H9 (cell line): Measurements from ENCODE around the gene AFG1L. TPM values are rescaled to one million over a fixed set of nuclear protein-coding genes. Genes with fewer than 3 reads are reported as not detected.

Experiments used
- DNase-seq: peaks from one replicate; pipeline ENCODE4 v3.0.0-alpha.2; 2017
- H2AFZ ChIP-seq: one replicate; pipeline ENCODE4 v1.6.1; 2013; ENCODE audit warnings: mild to moderate bottlenecking, low read length, control low read depth, moderate library complexity
- H2AK5ac ChIP-seq: 2 replicates; pipeline ENCODE4 v1.6.1; 2013; ENCODE audit warnings: low read length, control low read depth, mixed read lengths; ENCODE audit not compliant: insufficient read length
- H2BK120ac ChIP-seq: one replicate; pipeline ENCODE4 v1.6.1; 2013; ENCODE audit warnings: low read depth, mild to moderate bottlenecking, low read length, control low read depth, inconsistent platforms; ENCODE audit not compliant: poor library complexity, severe bottlenecking
- H2BK12ac ChIP-seq: 2 replicates; pipeline ENCODE4 v1.6.1; 2013; ENCODE audit warnings: low read length, control low read depth, mixed read lengths, low read depth; ENCODE audit not compliant: insufficient read length
- H2BK15ac ChIP-seq: 2 replicates; pipeline ENCODE4 v1.6.1; 2013; ENCODE audit warnings: low read depth, low read length, control low read depth
- H2BK20ac ChIP-seq: one replicate; pipeline ENCODE4 v1.6.1; 2013; ENCODE audit warnings: low read depth, mild to moderate bottlenecking, low read length, control low read depth, inconsistent platforms; ENCODE audit not compliant: poor library complexity, severe bottlenecking
- H2BK5ac ChIP-seq: 2 replicates; pipeline ENCODE4 v1.6.1; 2013; ENCODE audit warnings: low read length, control low read depth, mixed read lengths; ENCODE audit not compliant: insufficient read length
- H3K14ac ChIP-seq: 2 replicates; pipeline ENCODE4 v1.6.1; 2013; ENCODE audit warnings: low read length, control low read depth; ENCODE audit not compliant: insufficient read depth
- H3K18ac ChIP-seq: 2 replicates; pipeline ENCODE4 v1.6.1; 2013; ENCODE audit warnings: low read depth, mild to moderate bottlenecking, mixed read lengths, low read length, control low read depth; ENCODE audit not compliant: insufficient read length
- H3K23ac ChIP-seq: 2 replicates; pipeline ENCODE4 v1.6.1; 2013; ENCODE audit warnings: low read length, control low read depth, mixed read lengths, low read depth; ENCODE audit not compliant: insufficient read length
- H3K23me2 ChIP-seq: 2 replicates; pipeline ENCODE4 v1.6.1; 2013; ENCODE audit warnings: low read depth, mild to moderate bottlenecking, mixed read lengths, low read length, control low read depth; ENCODE audit not compliant: insufficient read length, poor library complexity, severe bottlenecking
- H3K27ac ChIP-seq: 2 replicates; pipeline ENCODE4 v1.5.1; 2013; ENCODE audit warnings: low read length, control low read depth, mixed read lengths, low read depth; ENCODE audit not compliant: insufficient read length
- H3K27me3 ChIP-seq: 2 replicates; pipeline ENCODE4 v1.6.1; 2013; ENCODE audit warnings: low read length, control low read depth, inconsistent platforms; ENCODE audit not compliant: insufficient read depth
- H3K4ac ChIP-seq: 2 replicates; pipeline ENCODE4 v1.6.1; 2013; ENCODE audit warnings: low read depth, mild to moderate bottlenecking, control low read depth, inconsistent platforms, low read length, moderate library complexity
- H3K4me1 ChIP-seq: 2 replicates; pipeline ENCODE4 v1.6.1; 2013; ENCODE audit warnings: low read length, control low read depth, inconsistent platforms; ENCODE audit not compliant: insufficient read depth
- H3K4me2 ChIP-seq: 2 replicates; pipeline ENCODE4 v1.6.1; 2013; ENCODE audit warnings: low read length, control low read depth, mixed read lengths; ENCODE audit not compliant: insufficient read length, insufficient read depth
- H3K56ac ChIP-seq: 2 replicates; pipeline ENCODE4 v1.6.1; 2013; ENCODE audit warnings: low read depth, mild to moderate bottlenecking, mixed read lengths, low read length, control low read depth; ENCODE audit not compliant: insufficient read length
- H3K79me1 ChIP-seq: 2 replicates; pipeline ENCODE4 v1.6.1; 2013; ENCODE audit warnings: low read depth, mild to moderate bottlenecking, moderate library complexity, low read length, control low read depth, inconsistent platforms; ENCODE audit not compliant: insufficient read depth, poor library complexity, severe bottlenecking
- H3K79me2 ChIP-seq: 2 replicates; pipeline ENCODE4 v1.6.1; 2013; ENCODE audit warnings: low read length, control low read depth, inconsistent platforms; ENCODE audit not compliant: insufficient read depth
- H3K9ac ChIP-seq: 2 replicates; pipeline ENCODE4 v1.6.1; 2013; ENCODE audit warnings: low read length, control low read depth, mixed read lengths; ENCODE audit not compliant: insufficient read length; ENCODE audit errors: extremely low read depth
- H3K9me3 ChIP-seq: one replicate; pipeline ENCODE4 v1.6.1; 2013; ENCODE audit warnings: low read depth, low read length, inconsistent platforms; ENCODE audit not compliant: control insufficient read depth
- H3T11ph ChIP-seq: one replicate; pipeline ENCODE4 v1.6.1; 2013; ENCODE audit warnings: mild to moderate bottlenecking, low read length, control low read depth, inconsistent platforms
- H4K20me1 ChIP-seq: one replicate; pipeline ENCODE4 v1.6.1; 2013; ENCODE audit not compliant: control insufficient read depth, insufficient read length, insufficient read depth
- H4K5ac ChIP-seq: 2 replicates; pipeline ENCODE4 v1.6.1; 2013; ENCODE audit warnings: low read depth, mild to moderate bottlenecking, mixed read lengths, low read length, control low read depth; ENCODE audit not compliant: insufficient read length
- H4K8ac ChIP-seq: replicated peaks from 2 replicates; pipeline ENCODE4 v1.6.1; 2013; ENCODE audit warnings: low read length, control low read depth, mixed read lengths, low read depth; ENCODE audit not compliant: insufficient read length
- H4K91ac ChIP-seq: 2 replicates; pipeline ENCODE4 v1.6.1; 2013; ENCODE audit warnings: low read depth, mild to moderate bottlenecking, moderate library complexity, mixed read lengths, low read length, control low read depth; ENCODE audit not compliant: insufficient read length
- H3K27ac Mint-ChIP-seq, 3 experiments: 2 replicates in 2 of 3; 3 replicates in 1 of 3; pipeline ENCODE4 v1.8.0; 2020 to 2021; ENCODE audit warnings: mixed read lengths in 3 of 3, mild to moderate bottlenecking in 1 of 3, moderate library complexity in 1 of 3
- H3K27me3 Mint-ChIP-seq: 2 replicates; pipeline ENCODE4 v1.8.0; 2021; ENCODE audit warnings: low read depth, mild to moderate bottlenecking, moderate library complexity, mixed read lengths
- H3K36me3 Mint-ChIP-seq, 3 experiments: 2 replicates in 2 of 3; 3 replicates in 1 of 3; pipeline ENCODE4 v1.8.0; 2020 to 2021; ENCODE audit warnings: low read depth in 3 of 3, mixed read lengths in 3 of 3; ENCODE audit not compliant: insufficient read depth in 1 of 3
- H3K4me1 Mint-ChIP-seq, 2 experiments: 2 replicates each; pipeline ENCODE4 v1.8.0; 2020; ENCODE audit warnings: mixed read lengths in 2 of 2
- H3K4me3 Mint-ChIP-seq, 2 experiments: 2 replicates in 1 of 2; 3 replicates in 1 of 2; pipeline ENCODE4 v1.8.0; 2020 to 2021; ENCODE audit warnings: mild to moderate bottlenecking in 2 of 2, mixed read lengths in 2 of 2, moderate library complexity in 1 of 2
- H3K9me3 Mint-ChIP-seq, 2 experiments: 2 replicates in 1 of 2; 3 replicates in 1 of 2; pipeline ENCODE4 v1.8.0; 2020; ENCODE audit warnings: mild to moderate bottlenecking in 2 of 2, mixed read lengths in 2 of 2, moderate library complexity in 1 of 2
- CTCF ChIP-seq: fragments of 200-600 bp; sonication (generic); conservative IDR thresholded peaks from 3 replicates; pipeline ENCODE4 v1.8.0; 2021; ENCODE audit warnings: antibody characterized with exemption, mild to moderate bottlenecking
- WGBS: extraction: QIAGEN DNeasy Blood & Tissue Kit; methylation state at CpG from one replicate; pipeline ENCODE4 v1.1.7; 2013; ENCODE audit warnings: missing lambda C conversion rate, low lambda C conversion rate, mixed read lengths; ENCODE audit not compliant: insufficient read length; ENCODE audit errors: extremely low coverage; 5-methylcytosine and 5-hydroxymethylcytosine counted together
- total RNA-seq: library from RNA; stranded (reverse); gene quantifications from 2 replicates; pipeline ENCODE4 v1.2.1, GENCODE V29; 2021

AFG1L gene
- total RNA-seq, 1 experiment from 2014 or later: 4.7 TPM

DNA sequence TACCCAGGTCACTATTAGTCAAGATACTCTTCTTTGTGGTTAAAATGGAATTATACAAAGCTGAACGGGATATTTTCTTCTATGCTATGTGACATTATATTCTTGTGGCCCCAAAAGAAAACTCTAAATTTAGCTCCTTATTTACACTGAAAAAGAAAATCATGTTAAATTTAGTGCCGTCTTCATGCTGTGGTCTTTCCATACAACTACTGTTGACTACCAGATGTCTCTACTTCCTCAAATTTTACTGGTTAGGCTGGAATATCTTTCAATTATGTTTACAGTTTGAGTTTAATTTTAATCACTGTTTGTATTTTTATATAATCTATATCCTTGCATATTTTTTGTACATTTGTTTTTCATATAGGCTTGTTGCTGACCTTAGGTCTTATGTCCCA is 170.2 kb downstream of the AFG1L start:
- no peaks in the 10 kb centered on the region for H3K27me3 Mint-ChIP-seq
- Histone ChIP-seq H3K4me2 (no peak overlapping the region), H2AK5ac (no peak overlapping the region), H3K14ac (no peak overlapping the region), H4K5ac (no peak overlapping the region), H3K27ac (no peak overlapping the region), H3K79me1 (no peaks in the 10 kb centered on the region), H3K27me3 (no peaks in the 10 kb centered on the region), H3T11ph (no peak overlapping the region), H3K9ac (no peak overlapping the region), H2AFZ (no peak overlapping the region), H2BK5ac (no peak overlapping the region), H3K18ac (no peak overlapping the region), H4K8ac (no peak overlapping the region), H3K4me1 (no peaks in the 10 kb centered on the region; the same call in 1 of the 2 replicates), H4K20me1 (no peaks in the 10 kb centered on the region), H4K91ac (no peak overlapping the region), H3K9me3 (no peaks in the 10 kb centered on the region), H3K23me2 (no peaks in the 10 kb centered on the region), H3K23ac (no peak overlapping the region), H2BK12ac (no peak overlapping the region), H3K4ac (no peak overlapping the region), H2BK20ac (no peak overlapping the region), H2BK120ac (no peak overlapping the region), H3K56ac (no peak overlapping the region), H2BK15ac (no peak overlapping the region), H3K79me2 (no peaks in the 10 kb centered on the region)
- H3K4me1 Mint-ChIP-seq: peaks cover 16 to 24% of the 10 kb centered on the region in 2 experiments
- no peak for DNase-seq
- H3K4me3 Mint-ChIP-seq: no peak overlapping the region
- peaks cover 0 to 2% (median 0%) of the 10 kb centered on the region in 3 experiments; a peak in 2 of 7 replicates for H3K36me3 Mint-ChIP-seq
- H3K27ac Mint-ChIP-seq: no peak overlapping the region
- no peak for TF ChIP-seq CTCF
- H3K9me3 Mint-ChIP-seq: peaks cover 0 to 3% of the 10 kb centered on the region in 2 experiments; a peak in 1 of 5 replicates
- WGBS: no CpG with 5 or more reads among the region's 2 CpGs
